Measurements from ENCODE around the gene TRPV4.

Gene TRPV4

DNA sequence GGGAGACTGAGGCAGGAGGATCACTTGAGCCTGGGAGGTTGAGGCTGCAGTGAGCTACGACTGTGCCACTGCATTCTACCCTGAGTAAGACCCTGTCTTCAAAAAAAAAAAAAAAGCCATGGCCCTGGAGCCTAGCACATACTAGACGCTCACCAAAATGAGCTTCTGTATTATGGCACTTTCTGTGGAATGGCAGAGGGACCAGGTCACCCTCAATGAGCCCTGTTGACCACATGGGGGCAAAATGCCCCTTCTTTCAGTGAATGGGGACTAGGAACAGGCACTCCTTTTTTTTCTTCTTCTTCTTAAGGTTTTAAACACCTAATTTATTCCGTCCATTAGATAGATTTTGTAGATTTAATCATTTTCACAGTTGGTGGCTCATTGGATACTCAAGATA, 69.1 kb downstream of the TRPV4 start:
- H3K4me3 ChIP-seq (ENCODE audit: low read depth, low read length) = no peak overlapping the region
- no peak for DNase-seq (ENCODE audit: low read depth)
- TF ChIP-seq, protein P1, sequence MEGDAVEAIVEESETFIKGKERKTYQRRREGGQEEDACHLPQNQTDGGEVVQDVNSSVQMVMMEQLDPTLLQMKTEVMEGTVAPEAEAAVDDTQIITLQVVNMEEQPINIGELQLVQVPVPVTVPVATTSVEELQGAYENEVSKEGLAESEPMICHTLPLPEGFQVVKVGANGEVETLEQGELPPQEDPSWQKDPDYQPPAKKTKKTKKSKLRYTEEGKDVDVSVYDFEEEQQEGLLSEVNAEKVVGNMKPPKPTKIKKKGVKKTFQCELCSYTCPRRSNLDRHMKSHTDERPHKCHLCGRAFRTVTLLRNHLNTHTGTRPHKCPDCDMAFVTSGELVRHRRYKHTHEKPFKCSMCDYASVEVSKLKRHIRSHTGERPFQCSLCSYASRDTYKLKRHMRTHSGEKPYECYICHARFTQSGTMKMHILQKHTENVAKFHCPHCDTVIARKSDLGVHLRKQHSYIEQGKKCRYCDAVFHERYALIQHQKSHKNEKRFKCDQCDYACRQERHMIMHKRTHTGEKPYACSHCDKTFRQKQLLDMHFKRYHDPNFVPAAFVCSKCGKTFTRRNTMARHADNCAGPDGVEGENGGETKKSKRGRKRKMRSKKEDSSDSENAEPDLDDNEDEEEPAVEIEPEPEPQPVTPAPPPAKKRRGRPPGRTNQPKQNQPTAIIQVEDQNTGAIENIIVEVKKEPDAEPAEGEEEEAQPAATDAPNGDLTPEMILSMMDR (IDR thresholded peaks at IDR 0.05; ENCODE audit: insufficient read depth, low read depth, low read length, missing control alignments) = no peak

DNA sequence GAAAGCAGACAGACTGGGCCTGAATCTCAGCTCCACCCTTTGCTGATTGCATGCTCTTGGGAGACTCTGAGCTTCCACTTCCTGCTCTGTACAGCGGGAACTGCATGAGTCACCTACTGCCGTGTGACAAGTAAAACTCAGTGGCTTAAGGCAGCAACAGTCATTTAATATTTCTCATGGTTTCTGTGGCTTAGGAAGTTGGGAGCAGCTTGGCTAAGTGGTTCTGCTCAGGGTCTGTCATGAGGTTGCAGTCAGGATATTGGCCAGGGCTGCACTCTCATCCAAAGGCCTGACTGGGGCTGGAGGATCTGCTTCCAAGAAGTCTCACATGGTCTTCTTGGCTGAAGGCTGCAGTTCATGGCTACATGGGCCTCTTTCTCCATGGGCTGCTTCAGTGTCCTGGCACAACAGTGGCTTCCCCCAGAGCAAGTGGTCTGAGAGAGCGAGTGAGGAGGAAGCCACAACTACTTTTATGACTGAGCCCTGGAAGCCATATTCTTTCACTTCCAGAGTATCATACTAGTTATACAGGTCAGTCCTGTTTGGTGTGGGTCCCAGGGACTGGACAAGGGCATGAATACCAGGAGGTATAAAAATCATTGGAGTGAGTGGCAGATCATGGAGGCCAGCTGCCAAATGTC, 69.9 kb downstream of the TRPV4 start:
- H3K4me3 ChIP-seq (ENCODE audit: low read depth, low read length) = no peak overlapping the region
- peak; percentile 35 for DNase-seq (ENCODE audit: low read depth)
- TF ChIP-seq, protein P1 (IDR thresholded peaks at IDR 0.05; ENCODE audit: insufficient read depth, low read depth, low read length, missing control alignments) = no peak

DNA sequence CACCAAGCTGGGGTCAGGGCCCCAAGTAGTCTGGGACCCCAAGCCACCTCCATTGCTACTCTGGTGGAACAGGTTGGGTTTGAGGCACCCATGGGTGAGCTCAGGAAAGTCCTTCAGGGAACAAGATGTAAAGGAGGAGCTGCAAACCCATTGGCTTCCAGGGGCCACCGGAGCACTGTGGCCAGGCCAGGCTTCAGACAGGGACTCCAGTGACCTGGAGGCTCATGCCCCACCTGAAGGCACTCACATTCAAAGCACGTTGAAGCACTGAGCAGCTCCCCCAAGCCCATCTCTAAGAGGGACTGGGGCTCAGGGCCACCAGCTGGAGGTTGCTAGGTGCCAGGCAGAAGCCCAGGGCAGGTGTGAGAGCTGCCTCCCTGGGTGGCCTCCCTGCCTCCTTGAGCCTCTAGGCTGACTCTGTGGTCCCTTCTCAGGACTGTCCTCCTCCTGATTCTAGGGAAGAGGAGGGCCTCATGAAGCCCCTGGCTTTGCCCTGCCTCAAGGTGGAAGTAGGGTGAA, 70.5 kb downstream of the TRPV4 start:
- DNase-seq (ENCODE audit: low read depth) = no peak
- TF ChIP-seq, protein P1 (IDR thresholded peaks at IDR 0.05; ENCODE audit: insufficient read depth, low read depth, low read length, missing control alignments) = no peak
- no peak overlapping the region for H3K4me3 ChIP-seq (ENCODE audit: low read depth, low read length)

DNA sequence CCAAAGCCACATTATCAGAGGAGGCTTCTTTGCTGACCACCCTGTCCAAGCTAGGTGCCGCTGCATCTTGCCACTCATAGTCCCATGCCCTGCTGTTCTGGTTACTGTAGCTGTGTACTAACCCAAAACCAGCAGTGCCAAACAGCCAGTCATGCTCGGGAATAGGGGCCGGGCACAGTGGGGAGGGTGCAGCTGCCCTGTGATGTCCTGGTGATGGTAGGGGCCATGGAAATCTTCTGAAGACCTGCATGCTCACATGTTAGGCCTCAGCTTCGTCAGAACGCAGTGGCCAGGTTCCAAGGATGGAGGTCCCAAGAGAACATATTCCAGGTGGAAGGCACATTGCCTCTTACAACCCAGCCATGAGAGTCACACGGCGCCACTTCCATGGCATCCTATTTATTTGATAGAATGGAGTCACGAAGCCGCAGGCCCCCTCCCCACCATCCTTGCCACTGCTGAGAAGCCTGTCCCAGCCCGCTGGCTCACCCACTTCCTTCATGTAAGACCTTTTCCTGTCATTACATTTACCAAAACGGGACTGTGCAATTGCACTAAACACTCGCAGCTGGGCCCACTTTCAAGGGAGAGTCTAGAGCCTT, 71.0 kb downstream of the TRPV4 start:
- no peak overlapping the region for H3K4me3 ChIP-seq (ENCODE audit: low read depth, low read length)
- no peak for DNase-seq (ENCODE audit: low read depth)
- TF ChIP-seq, protein P1 (IDR thresholded peaks at IDR 0.05; ENCODE audit: insufficient read depth, low read depth, low read length, missing control alignments) = no peak

DNA sequence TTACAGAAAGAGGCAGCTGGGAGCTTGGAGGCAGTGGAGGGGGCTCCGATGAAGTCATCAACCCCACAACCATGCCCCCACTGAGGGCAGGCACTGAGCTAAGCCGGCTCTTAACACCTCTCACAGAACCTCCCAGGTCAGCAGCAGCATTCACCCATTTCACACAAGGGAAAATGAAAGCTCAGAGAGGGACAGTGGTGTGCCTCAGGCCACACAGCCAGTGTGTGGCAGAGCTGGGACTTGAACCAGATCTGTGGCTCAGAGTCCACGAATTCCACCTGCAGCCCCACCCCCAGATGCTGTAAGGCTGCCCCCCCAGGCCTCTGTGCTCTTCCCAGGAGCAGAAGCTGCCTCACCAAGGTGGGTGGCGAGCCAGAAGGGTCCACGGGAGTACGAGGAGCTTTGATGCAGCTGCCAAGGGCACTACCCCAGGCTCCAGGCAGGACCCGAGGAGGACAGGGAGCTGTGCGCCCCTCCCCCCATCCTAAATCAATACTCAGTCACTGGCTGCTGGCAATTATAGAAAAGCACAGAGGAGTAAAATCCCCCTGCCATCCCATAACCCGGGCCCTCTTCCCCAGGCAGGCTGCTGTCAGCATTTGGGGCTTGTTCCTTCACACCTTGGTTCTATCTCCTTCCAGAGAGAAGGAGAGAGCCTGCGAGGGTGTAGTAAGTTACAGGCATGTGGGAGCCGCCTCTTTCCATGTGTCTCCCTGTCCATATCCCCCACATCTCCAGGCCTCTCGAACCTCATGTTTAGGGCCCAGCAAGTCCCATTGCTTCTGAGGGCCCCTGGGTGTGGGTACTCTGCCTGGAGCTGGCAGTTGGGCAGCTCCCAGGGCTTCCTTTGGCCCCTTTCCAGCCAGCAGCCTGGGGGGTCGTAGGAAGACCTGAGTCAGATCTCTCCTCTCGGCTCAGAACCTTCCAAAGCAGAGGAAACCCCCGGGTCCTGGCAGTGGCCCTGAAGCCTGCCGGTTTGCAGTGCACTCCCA, 72.0 kb downstream of the TRPV4 start:
- TF ChIP-seq, protein P1 (IDR thresholded peaks at IDR 0.05; ENCODE audit: insufficient read depth, low read depth, low read length, missing control alignments) = no peak
- H3K4me3 ChIP-seq (ENCODE audit: low read depth, low read length) = no peak overlapping the region
- DNase-seq (ENCODE audit: low read depth) = no peak

DNA sequence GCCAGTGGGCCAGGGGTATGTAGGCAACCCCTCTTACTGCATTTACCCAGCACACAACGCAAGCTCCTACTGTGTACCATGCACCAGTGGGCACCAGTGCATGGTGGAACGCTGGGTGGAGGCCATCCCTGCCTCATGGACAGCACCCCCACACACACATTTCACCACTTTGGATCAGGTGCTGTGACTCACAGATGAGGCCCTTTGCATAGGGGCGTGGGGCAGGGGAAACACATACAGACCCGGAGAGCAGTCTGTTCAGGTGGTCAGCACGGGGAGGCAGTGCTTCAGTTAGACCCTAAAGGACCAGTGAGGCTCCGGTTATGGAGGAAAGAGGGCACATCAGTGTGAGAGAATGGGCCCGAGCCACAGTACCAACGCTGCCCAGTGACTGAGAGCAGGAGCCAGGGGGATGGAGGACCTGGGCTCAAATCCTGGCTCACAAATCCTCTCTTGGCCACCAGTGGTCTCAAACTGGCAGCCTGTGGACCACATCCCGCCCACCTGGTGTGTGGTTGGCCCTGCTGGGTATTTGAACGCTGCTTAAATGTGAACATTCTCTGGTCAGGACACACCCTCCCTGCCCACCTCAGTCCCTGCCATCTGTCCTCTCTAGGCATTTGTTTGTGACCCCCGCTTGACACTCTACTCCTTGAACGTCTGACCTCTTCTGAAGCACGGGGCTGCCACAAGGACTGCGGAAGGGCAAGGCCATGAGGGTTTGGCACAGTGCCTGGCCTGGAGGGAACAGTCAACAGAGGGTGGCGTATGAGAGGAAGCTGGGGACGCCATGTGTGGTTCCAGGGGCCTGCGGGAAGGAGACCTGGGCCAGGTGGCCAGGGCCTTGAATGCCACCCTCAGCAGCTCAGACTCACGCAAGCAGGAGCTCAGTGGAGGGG, 72.9 kb downstream of the TRPV4 start:
- DNase-seq (ENCODE audit: low read depth) = no peak
- TF ChIP-seq, protein P1 (IDR thresholded peaks at IDR 0.05; ENCODE audit: insufficient read depth, low read depth, low read length, missing control alignments) = no peak

More for the DNA sequence above, 72.9 kb downstream of the TRPV4 start:
- H3K4me3 ChIP-seq (ENCODE audit: low read depth, low read length) = no peak overlapping the region
